Measurements from ENCODE around the gene TGM6. TPM values are rescaled to one million over a fixed set of nuclear protein-coding genes. Genes with fewer than 3 reads are reported as not detected.

TGM6 gene
- total RNA-seq, 1 experiment from 2014 or later = not detected

DNA sequence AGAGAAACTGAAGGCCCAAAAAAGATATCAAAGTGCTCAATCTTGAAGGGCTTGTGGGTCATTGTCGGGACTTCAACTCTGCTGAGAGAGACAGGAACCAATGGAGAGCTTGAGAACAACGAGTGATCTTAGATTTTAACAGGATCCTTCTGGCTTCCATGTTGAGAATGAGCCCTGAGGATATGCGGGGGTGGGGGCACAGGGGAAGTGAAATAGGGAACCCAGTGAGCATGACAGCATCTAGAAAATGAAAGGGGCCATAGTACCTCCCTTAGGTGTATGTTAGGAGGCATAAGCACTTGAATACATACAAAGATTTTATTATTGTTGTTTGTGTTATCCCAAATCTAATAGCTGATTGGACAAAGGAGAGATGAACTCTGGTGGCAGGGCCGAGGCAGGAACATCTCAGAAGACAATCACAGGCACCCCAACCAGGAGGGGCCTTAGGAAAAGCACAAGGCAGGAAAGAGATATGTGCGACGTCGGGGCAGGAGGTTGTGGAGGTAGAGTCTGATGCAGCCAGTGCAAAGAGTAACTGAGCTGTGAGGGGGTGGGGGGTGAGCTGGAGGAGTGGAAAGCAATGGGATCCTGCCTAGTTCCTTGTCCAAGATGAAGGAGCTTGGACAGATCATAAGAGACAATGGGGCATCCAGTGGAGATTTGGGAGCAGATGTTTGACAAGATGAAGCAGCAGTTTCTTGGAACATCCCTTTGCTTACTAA lies 10.4 kb downstream of the TGM6 start (continued):
- no peak for TF ChIP-seq RORB (CRISPR knock-in tag; IDR thresholded peaks at IDR 0.05)
- TF ChIP-seq ZNF671 (CRISPR knock-in tag; IDR thresholded peaks at IDR 0.05) = no peak
- TF ChIP-seq, protein P1, sequence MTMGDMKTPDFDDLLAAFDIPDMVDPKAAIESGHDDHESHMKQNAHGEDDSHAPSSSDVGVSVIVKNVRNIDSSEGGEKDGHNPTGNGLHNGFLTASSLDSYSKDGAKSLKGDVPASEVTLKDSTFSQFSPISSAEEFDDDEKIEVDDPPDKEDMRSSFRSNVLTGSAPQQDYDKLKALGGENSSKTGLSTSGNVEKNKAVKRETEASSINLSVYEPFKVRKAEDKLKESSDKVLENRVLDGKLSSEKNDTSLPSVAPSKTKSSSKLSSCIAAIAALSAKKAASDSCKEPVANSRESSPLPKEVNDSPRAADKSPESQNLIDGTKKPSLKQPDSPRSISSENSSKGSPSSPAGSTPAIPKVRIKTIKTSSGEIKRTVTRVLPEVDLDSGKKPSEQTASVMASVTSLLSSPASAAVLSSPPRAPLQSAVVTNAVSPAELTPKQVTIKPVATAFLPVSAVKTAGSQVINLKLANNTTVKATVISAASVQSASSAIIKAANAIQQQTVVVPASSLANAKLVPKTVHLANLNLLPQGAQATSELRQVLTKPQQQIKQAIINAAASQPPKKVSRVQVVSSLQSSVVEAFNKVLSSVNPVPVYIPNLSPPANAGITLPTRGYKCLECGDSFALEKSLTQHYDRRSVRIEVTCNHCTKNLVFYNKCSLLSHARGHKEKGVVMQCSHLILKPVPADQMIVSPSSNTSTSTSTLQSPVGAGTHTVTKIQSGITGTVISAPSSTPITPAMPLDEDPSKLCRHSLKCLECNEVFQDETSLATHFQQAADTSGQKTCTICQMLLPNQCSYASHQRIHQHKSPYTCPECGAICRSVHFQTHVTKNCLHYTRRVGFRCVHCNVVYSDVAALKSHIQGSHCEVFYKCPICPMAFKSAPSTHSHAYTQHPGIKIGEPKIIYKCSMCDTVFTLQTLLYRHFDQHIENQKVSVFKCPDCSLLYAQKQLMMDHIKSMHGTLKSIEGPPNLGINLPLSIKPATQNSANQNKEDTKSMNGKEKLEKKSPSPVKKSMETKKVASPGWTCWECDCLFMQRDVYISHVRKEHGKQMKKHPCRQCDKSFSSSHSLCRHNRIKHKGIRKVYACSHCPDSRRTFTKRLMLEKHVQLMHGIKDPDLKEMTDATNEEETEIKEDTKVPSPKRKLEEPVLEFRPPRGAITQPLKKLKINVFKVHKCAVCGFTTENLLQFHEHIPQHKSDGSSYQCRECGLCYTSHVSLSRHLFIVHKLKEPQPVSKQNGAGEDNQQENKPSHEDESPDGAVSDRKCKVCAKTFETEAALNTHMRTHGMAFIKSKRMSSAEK (CRISPR knock-in tag; IDR thresholded peaks at IDR 0.05; ENCODE audit: borderline replicate concordance) = no peak
- no peak for TF ChIP-seq NR1H2 (CRISPR knock-in tag; IDR thresholded peaks at IDR 0.05)

DNA sequence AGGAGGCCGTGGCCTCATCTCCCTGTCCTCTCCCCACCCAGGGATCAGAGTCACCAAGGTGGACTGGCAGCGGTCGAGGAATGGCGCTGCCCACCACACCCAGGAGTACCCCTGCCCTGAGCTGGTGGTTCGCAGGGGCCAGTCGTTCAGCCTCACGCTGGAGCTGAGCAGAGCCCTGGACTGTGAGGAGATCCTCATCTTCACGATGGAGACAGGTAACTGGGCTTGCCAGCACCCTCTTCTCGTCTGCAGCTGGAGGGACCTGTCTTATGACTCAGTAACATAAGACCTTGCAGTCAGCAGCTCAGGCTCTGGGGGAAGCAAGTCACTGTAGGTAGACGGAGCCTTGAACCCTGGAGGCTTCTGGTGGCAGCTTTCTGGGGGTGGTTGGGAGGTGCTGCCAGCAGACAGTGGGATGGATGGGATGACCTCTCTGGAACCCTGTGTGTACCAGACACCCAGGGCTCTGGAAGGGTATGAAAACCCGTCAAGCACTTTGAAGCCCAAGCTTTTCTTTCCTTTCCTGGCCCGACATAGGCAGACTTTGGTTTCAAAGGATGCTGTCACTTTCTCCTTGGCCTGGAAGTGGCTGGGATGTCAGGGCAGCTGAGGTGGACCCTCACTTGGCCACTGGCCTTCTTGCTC lies 13.8 kb downstream of the TGM6 start:
- DNase-seq (ENCODE audit: low spot score) (no peak), ATAC-seq (no peak)
- no peaks in the 10 kb centered on the region for H3K4me1 Mint-ChIP-seq
- peaks cover 5% of the 10 kb centered on the region for H3K9me3 Mint-ChIP-seq
- H3K27ac Mint-ChIP-seq = no peak overlapping the region
- no peaks in the 10 kb centered on the region for H3K36me3 Mint-ChIP-seq
- CTCF ChIA-PET = interaction anchor here (0.6 to 4.6 kb wide), 4 partner anchors 8 to 600 kb away, joined by 3 to 24 read pairs (median 3); no protein-coding TSS in a partner anchor
- H3K4me3 Mint-ChIP-seq = no peak overlapping the region
- H3K27me3 Mint-ChIP-seq (ENCODE audit: low read depth) = no peaks in the 10 kb centered on the region; the same call in 1 of the 2 replicates
- POLR2A ChIA-PET = no interaction called here
- TF ChIP-seq ZNF219 (CRISPR knock-in tag; IDR thresholded peaks at IDR 0.05; ENCODE audit: borderline replicate concordance) (no peak), OVOL2 (CRISPR knock-in tag; IDR thresholded peaks at IDR 0.05; ENCODE audit: borderline replicate concordance) (no peak), ZNF416 (CRISPR knock-in tag; IDR thresholded peaks at IDR 0.05) (no peak), SP1 (CRISPR knock-in tag; conservative IDR thresholded peaks at IDR 0.05) (no peak), ZNF317 (CRISPR knock-in tag; IDR thresholded peaks at IDR 0.05; ENCODE audit: borderline replicate concordance, low read depth) (no peak), CDX4 (CRISPR knock-in tag; IDR thresholded peaks at IDR 0.05; ENCODE audit: borderline replicate concordance) (no peak), MXD4 (CRISPR knock-in tag; IDR thresholded peaks at IDR 0.05; ENCODE audit: borderline replicate concordance) (no peak), TEAD1 (CRISPR knock-in tag; IDR thresholded peaks at IDR 0.05) (no peak)
- TF ChIP-seq, protein P2, sequence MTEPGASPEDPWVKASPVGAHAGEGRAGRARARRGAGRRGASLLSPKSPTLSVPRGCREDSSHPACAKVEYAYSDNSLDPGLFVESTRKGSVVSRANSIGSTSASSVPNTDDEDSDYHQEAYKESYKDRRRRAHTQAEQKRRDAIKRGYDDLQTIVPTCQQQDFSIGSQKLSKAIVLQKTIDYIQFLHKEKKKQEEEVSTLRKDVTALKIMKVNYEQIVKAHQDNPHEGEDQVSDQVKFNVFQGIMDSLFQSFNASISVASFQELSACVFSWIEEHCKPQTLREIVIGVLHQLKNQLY (CRISPR knock-in tag; IDR thresholded peaks at IDR 0.05) = no peak
- TF ChIP-seq, protein P3, sequence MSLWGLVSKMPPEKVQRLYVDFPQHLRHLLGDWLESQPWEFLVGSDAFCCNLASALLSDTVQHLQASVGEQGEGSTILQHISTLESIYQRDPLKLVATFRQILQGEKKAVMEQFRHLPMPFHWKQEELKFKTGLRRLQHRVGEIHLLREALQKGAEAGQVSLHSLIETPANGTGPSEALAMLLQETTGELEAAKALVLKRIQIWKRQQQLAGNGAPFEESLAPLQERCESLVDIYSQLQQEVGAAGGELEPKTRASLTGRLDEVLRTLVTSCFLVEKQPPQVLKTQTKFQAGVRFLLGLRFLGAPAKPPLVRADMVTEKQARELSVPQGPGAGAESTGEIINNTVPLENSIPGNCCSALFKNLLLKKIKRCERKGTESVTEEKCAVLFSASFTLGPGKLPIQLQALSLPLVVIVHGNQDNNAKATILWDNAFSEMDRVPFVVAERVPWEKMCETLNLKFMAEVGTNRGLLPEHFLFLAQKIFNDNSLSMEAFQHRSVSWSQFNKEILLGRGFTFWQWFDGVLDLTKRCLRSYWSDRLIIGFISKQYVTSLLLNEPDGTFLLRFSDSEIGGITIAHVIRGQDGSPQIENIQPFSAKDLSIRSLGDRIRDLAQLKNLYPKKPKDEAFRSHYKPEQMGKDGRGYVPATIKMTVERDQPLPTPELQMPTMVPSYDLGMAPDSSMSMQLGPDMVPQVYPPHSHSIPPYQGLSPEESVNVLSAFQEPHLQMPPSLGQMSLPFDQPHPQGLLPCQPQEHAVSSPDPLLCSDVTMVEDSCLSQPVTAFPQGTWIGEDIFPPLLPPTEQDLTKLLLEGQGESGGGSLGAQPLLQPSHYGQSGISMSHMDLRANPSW (CRISPR knock-in tag; conservative IDR thresholded peaks at IDR 0.05; ENCODE audit: low read depth) = no peak
- TF ChIP-seq, protein P4, sequence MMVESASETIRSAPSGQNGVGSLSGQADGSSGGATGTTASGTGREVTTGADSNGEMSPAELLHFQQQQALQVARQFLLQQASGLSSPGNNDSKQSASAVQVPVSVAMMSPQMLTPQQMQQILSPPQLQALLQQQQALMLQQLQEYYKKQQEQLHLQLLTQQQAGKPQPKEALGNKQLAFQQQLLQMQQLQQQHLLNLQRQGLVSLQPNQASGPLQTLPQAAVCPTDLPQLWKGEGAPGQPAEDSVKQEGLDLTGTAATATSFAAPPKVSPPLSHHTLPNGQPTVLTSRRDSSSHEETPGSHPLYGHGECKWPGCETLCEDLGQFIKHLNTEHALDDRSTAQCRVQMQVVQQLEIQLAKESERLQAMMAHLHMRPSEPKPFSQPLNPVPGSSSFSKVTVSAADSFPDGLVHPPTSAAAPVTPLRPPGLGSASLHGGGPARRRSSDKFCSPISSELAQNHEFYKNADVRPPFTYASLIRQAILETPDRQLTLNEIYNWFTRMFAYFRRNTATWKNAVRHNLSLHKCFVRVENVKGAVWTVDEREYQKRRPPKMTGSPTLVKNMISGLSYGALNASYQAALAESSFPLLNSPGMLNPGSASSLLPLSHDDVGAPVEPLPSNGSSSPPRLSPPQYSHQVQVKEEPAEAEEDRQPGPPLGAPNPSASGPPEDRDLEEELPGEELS (CRISPR knock-in tag; IDR thresholded peaks at IDR 0.05) = no peak
- TF ChIP-seq, protein P5, sequence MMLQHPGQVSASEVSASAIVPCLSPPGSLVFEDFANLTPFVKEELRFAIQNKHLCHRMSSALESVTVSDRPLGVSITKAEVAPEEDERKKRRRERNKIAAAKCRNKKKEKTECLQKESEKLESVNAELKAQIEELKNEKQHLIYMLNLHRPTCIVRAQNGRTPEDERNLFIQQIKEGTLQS (CRISPR knock-in tag; conservative IDR thresholded peaks at IDR 0.05) = no peak
- TF ChIP-seq, protein P6, sequence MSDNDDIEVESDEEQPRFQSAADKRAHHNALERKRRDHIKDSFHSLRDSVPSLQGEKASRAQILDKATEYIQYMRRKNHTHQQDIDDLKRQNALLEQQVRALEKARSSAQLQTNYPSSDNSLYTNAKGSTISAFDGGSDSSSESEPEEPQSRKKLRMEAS (CRISPR knock-in tag; IDR thresholded peaks at IDR 0.05) = no peak
- TF ChIP-seq, protein P7, sequence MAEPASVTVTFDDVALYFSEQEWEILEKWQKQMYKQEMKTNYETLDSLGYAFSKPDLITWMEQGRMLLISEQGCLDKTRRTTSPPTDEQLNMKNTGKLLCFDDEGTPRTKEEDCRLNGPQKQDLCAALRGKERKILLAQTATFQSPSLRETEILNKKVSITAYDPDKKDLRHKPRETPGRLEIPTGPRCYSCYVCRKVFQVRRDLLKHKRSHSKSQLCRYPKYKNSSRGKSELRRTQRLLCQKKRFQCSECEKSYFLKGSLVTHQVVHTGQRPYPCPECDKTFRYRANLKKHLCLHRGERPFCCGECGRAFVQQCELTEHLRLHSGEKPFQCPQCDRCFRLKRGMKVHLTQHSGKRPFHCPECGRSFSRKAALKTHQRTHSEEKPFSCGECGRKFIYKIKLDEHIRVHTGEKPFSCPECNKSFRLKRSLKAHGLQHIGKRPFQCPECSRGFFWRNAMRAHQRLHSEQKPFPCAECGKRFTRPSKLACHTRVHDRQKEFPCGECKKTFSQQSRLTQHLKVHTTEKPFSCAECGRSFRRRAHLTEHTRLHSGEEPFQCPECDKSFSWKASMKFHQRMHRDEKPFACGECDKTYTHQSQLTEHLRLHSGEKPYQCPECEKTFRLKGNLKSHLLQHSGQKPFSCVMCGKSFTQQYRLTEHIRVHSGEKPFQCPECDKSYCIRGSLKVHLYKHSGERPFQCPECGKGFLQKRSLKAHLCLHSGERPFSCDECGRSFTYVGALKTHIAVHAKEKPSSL (CRISPR knock-in tag; conservative IDR thresholded peaks at IDR 0.05) = no peak
- TF ChIP-seq, protein P8, sequence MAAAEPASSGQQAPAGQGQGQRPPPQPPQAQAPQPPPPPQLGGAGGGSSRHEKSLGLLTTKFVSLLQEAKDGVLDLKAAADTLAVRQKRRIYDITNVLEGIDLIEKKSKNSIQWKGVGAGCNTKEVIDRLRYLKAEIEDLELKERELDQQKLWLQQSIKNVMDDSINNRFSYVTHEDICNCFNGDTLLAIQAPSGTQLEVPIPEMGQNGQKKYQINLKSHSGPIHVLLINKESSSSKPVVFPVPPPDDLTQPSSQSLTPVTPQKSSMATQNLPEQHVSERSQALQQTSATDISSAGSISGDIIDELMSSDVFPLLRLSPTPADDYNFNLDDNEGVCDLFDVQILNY (CRISPR knock-in tag; IDR thresholded peaks at IDR 0.05) = no peak

All from WTC11 (cell line).